NCI-H526 treated with DMSO at 0.1 percent for 48 hours (cell line): Measurements from ENCODE around the gene CC2D1A.
"Not testable (repeated sequence)": the region's sequence is repeated elsewhere in the genome, so short reads cannot be mapped to it uniquely, and the experiment has no call there.

Experiments
- DNase-seq: peaks from one replicate; lab custom pipeline; 2025; lab: John Stamatoyannopoulos, UW

The CC2D1A gene

GRCh38 chr19:13962699-13963602, 57.0 kb downstream of the CC2D1A start:
- DNase-seq, result no peak

- DNase-seq, result no peak
Measured at GRCh38 chr19:13963603-13964105, 57.7 kb downstream of the CC2D1A start.

GRCh38 chr19:13964776-13965175, 58.8 kb downstream of the CC2D1A start:
- DNase-seq, result no peak

GRCh38 chr19:13965377-13965896, 59.4 kb downstream of the CC2D1A start:
- no peak for DNase-seq

- no peak for DNase-seq
Measured at GRCh38 chr19:13965926-13966683, 60.1 kb downstream of the CC2D1A start.

- no peak for DNase-seq
Measured at GRCh38 chr19:13966684-13967128, 60.7 kb downstream of the CC2D1A start.

- not testable (repeated sequence) for DNase-seq
Measured at GRCh38 chr19:13967206-13967605, 61.2 kb downstream of the CC2D1A start.

- DNase-seq, result no peak
Measured at GRCh38 chr19:13968383-13968935, 62.5 kb downstream of the CC2D1A start.

GRCh38 chr19:13968999-13969398, 63.0 kb downstream of the CC2D1A start:
- no peak for DNase-seq

GRCh38 chr19:13969897-13970296, 63.9 kb downstream of the CC2D1A start:
- DNase-seq, result no peak

- DNase-seq, result not testable (repeated sequence)
Measured at GRCh38 chr19:13971868-13972267, 65.9 kb downstream of the CC2D1A start.

- no peak for DNase-seq
Measured at GRCh38 chr19:13972368-13973155, 66.6 kb downstream of the CC2D1A start.

GRCh38 chr19:13973479-13973878, 67.5 kb downstream of the CC2D1A start:
- DNase-seq, result not testable (repeated sequence)

GRCh38 chr19:13974073-13974472, 68.1 kb downstream of the CC2D1A start:
- DNase-seq, result peak; percentile 9

GRCh38 chr19:13975870-13976269, 69.9 kb downstream of the CC2D1A start:
- no peak for DNase-seq

- DNase-seq, result no peak
Measured at GRCh38 chr19:13976446-13976845, 70.4 kb downstream of the CC2D1A start.

GRCh38 chr19:13977803-13978202, 71.8 kb downstream of the CC2D1A start:
- DNase-seq, result no peak

- DNase-seq, result peak; percentile 52
Measured at GRCh38 chr19:13978351-13979243, 72.6 kb downstream of the CC2D1A start.

GRCh38 chr19:13979244-13979615, 73.2 kb downstream of the CC2D1A start:
- no peak for DNase-seq

- DNase-seq, result no peak
Measured at GRCh38 chr19:13979686-13980085, 73.7 kb downstream of the CC2D1A start.
